Keratinocyte (primary cell): ENCODE results near the gene FZD1. TPM values are rescaled to one million over a fixed set of nuclear protein-coding genes. Genes with fewer than 3 reads are reported as not detected.

Experiments used
- DNase-seq: peaks from one replicate; pipeline ENCODE4 v3.0.0-alpha.2; 2011; ENCODE audit warnings: low read depth, missing footprints, low spot score
- FAIRE-seq: peaks from 2 replicates; lab custom pipeline; 2011; peaks lifted over from hg19 to GRCh38; lab: Jason Lieb, UNC
- H2AFZ ChIP-seq: 2 replicates; pipeline ENCODE4 v1.6.0; 2012; ENCODE audit warnings: low read length, control low read depth, inconsistent platforms; ENCODE audit not compliant: control insufficient read depth
- H3K27ac ChIP-seq: 2 replicates; pipeline ENCODE4 v1.5.1; 2011; ENCODE audit warnings: low read length; ENCODE audit not compliant: control insufficient read depth, insufficient read depth
- H3K27me3 ChIP-seq: 3 replicates; pipeline ENCODE4 v1.6.0; 2011; ENCODE audit warnings: low read length; ENCODE audit not compliant: control insufficient read depth, insufficient read depth; ENCODE audit errors: extremely low read depth
- H3K36me3 ChIP-seq, 2 experiments: 2 replicates in 1 of 2; 3 replicates in 1 of 2; pipeline ENCODE4 v1.5.1; 2011; ENCODE audit warnings: low read length in 2 of 2, mild to moderate bottlenecking in 1 of 2; ENCODE audit not compliant: control insufficient read depth in 2 of 2, insufficient read depth in 2 of 2; ENCODE audit errors: extremely low read depth in 1 of 2
- H3K4me1 ChIP-seq: 3 replicates; pipeline ENCODE4 v1.5.1; 2011; ENCODE audit warnings: low read length; ENCODE audit not compliant: control insufficient read depth, insufficient read depth; ENCODE audit errors: extremely low read depth
- H3K4me2 ChIP-seq: 3 replicates; pipeline ENCODE4 v1.6.0; 2011; ENCODE audit warnings: low read depth, low read length; ENCODE audit not compliant: control insufficient read depth, insufficient read depth; ENCODE audit errors: extremely low read depth
- H3K4me3 ChIP-seq, 3 experiments: fragments of 200-600 bp in 1 of 3; sonication (generic) in 1 of 3; 2 replicates in 2 of 3; 3 replicates in 1 of 3; pipeline ENCODE4 v1.5.1; 2011 to 2016; ENCODE audit warnings: low read length in 3 of 3, mild to moderate bottlenecking in 3 of 3, control low read depth in 2 of 3, inconsistent platforms in 1 of 3, low read depth in 1 of 3, mixed read lengths in 1 of 3, mixed run types in 1 of 3, moderate library complexity in 1 of 3; ENCODE audit not compliant: control insufficient read depth in 2 of 3, insufficient read depth in 2 of 3; ENCODE audit errors: extremely low read depth in 1 of 3
- H3K79me2 ChIP-seq: 2 replicates; pipeline ENCODE4 v1.6.0; 2012; ENCODE audit warnings: low read length; ENCODE audit not compliant: control insufficient read depth, insufficient read depth
- H3K9ac ChIP-seq: 3 replicates; pipeline ENCODE4 v1.6.0; 2011; ENCODE audit warnings: low read length; ENCODE audit not compliant: control insufficient read depth, insufficient read depth; ENCODE audit errors: extremely low read depth
- H3K9me1 ChIP-seq: 3 replicates; pipeline ENCODE4 v1.6.0; 2011; ENCODE audit warnings: low read length; ENCODE audit not compliant: control insufficient read depth, insufficient read depth; ENCODE audit errors: extremely low read depth
- H3K9me3 ChIP-seq: 2 replicates; pipeline ENCODE4 v1.5.1; 2012; ENCODE audit warnings: low read depth, low read length; ENCODE audit not compliant: control insufficient read depth
- H4K20me1 ChIP-seq: 3 replicates; pipeline ENCODE4 v1.6.0; 2011; ENCODE audit warnings: low read length; ENCODE audit not compliant: control insufficient read depth, insufficient read depth; ENCODE audit errors: extremely low read depth
- CTCF ChIP-seq, 3 experiments: IDR thresholded peaks in 1 of 3; conservative IDR thresholded peaks in 1 of 3; optimal IDR thresholded peaks in 1 of 3; 2 replicates in 2 of 3; 3 replicates in 1 of 3; pipeline versions ENCODE3 to v1.5.1; 2011; ENCODE audit warnings: low read length in 3 of 3, mild to moderate bottlenecking in 3 of 3, moderate library complexity in 2 of 3, control low read depth in 1 of 3, inconsistent platforms in 1 of 3; ENCODE audit not compliant: insufficient read depth in 2 of 3; ENCODE audit errors: extremely low read depth in 1 of 3
- EZH2 ChIP-seq: IDR thresholded peaks from one replicate; pipeline ENCODE4 v1.6.1; 2012; ENCODE audit warnings: inconsistent platforms, mild to moderate bottlenecking, low read length, moderate library complexity
- dilution Hi-C: fragments of 300-500 bp; cut with MboI; formaldehyde crosslinking; loops from one replicate; pipeline ENCODE4 v1.7.0; 2020; ENCODE audit warnings: low sequenced_read_pairs; ENCODE audit not compliant: extremely low pct_ligation_motif_present
- polyA plus RNA-seq, 5 experiments: library from polyadenylated mRNA; depleted of rRNA in 3 of 5; stranded (reverse) in 3 of 5; stranded (forward) in 1 of 5; unstranded in 1 of 5; fragments of >200 nt; gene quantifications; 1 replicate in 1 of 5; 2 replicates in 3 of 5; 3 replicates in 1 of 5; pipeline versions ENCODE4 v1.2.1 to v1.2.3, GENCODE V29; 2011 to 2012; ENCODE audit warnings: missing spikeins in 2 of 5, low read depth in 1 of 5, low replicate concordance in 1 of 5

The FZD1 gene
- polyA plus RNA-seq, 1 donor (not counting 4 experiments of a cell fraction or from before 2014, with no cell fraction given), result 1.3 TPM

- dilution Hi-C loops, result no loop called here
- Histone ChIP-seq H3K9me1 (no peaks in the 10 kb centered on the region), H3K4me2 (no peak overlapping the region), H3K4me1 (no peaks in the 10 kb centered on the region), H3K4me3 (no peak overlapping the region), H3K27me3 (no peaks in the 10 kb centered on the region), H3K27ac (no peak overlapping the region), H3K9ac (no peak overlapping the region), H3K79me2 (no peaks in the 10 kb centered on the region), H3K9me3 (no peaks in the 10 kb centered on the region), H2AFZ (no peak overlapping the region), H4K20me1 (no peaks in the 10 kb centered on the region), H3K36me3 (no peaks in the 10 kb centered on the region)
- TF ChIP-seq EZH2, result no peak
- no peak for TF ChIP-seq CTCF (optimal IDR thresholded peaks at IDR 0.05 in 1 of 3, IDR thresholded peaks at IDR 0.05 in 1 of 3, conservative IDR thresholded peaks at IDR 0.05 in 1 of 3; ENCODE audit: extremely low read depth in 1 of 3, insufficient read depth in 2 of 3, low read length in 3 of 3)
- no peak for DNase-seq
- FAIRE-seq, result no peak
Measured at GRCh38 chr7:91302794-91303193, 38.6 kb downstream of the FZD1 start.

GRCh38 chr7:91306266-91306665 is 42.0 kb downstream of the FZD1 start:
- no peak for FAIRE-seq
- Histone ChIP-seq H3K27me3 (no peaks in the 10 kb centered on the region), H3K4me3 (no peak overlapping the region), H2AFZ (no peak overlapping the region), H3K36me3 (no peaks in the 10 kb centered on the region), H3K79me2 (no peaks in the 10 kb centered on the region), H3K4me2 (no peak overlapping the region), H3K9ac (no peak overlapping the region), H3K4me1 (no peaks in the 10 kb centered on the region), H4K20me1 (no peaks in the 10 kb centered on the region), H3K9me3 (no peaks in the 10 kb centered on the region), H3K27ac (no peak overlapping the region), H3K9me1 (no peaks in the 10 kb centered on the region)
- dilution Hi-C loops, result no loop called here
- TF ChIP-seq CTCF (optimal IDR thresholded peaks at IDR 0.05 in 1 of 3, IDR thresholded peaks at IDR 0.05 in 1 of 3, conservative IDR thresholded peaks at IDR 0.05 in 1 of 3; ENCODE audit: extremely low read depth in 1 of 3, insufficient read depth in 2 of 3, low read length in 3 of 3) (no peak), EZH2 (no peak)
- DNase-seq, result no peak
